HG03280 (cell line): ENCODE measurements around the gene CHI3L2.

ENCODE experiments used
- ATAC-seq: cut with Tn5 transposase; IDR thresholded peaks from one replicate; pipeline ENCODE4 v1.9.1; 2021; ENCODE audit warnings: mild to moderate bottlenecking, moderate library complexity; ENCODE audit not compliant: unreplicated experiment

CHI3L2 gene

DNA sequence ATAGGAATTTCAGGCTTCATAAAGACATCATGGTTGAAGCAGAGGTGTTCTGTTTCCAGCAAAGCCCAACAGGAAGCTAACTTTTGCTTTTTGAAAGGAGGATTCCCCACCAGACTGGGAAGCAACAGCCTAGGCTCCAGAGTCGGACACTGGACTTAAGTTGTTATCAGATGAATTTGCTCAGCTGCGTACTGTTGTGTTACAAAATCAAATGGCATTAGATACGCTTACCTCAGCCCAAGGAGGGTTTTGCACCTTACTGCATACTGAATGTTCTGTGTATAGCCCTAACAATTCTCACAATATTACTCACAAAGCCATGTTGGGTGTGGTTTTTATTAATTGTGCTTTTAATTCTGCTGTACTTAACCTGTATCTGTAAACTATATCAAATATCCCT lies 62.6 kb downstream of the CHI3L2 start:
- ATAC-seq: no peak

DNA sequence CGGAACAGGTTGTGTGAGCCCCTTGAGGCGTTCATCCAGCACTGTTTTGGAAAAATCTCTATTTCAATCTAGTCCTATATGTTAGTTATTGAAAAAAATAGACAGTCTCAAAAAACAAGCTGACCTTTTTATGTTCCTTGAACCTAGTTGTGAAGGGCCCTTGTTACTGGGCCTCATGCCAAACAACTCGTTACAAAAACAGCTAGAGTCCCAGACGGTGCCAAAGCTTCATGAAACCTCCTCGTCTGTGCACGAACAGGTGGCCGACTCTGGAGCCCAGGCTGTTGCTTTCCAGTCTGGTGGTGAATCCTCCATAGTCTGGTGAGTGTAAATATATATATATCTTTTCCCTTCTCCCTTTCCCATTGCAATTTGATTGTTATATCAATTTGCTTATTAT lies 63.1 kb downstream of the CHI3L2 start, which contains the start of gene CHIA:
CHIA (plus strand) TSS at position 222 of the 400 bp plus-strand sequence. CDS start 19,617 bp downstream, outside the sequence.
- no peak for ATAC-seq
